NCI-H446 (cell line): ENCODE results near the gene PARVG.
"Not testable (repeated sequence)": the region's sequence is repeated elsewhere in the genome, so short reads cannot be mapped to it uniquely, and the experiment has no call there.

Source experiments
- DNase-seq, 2 experiments: peaks; one replicate each; lab custom pipeline; 2025; lab: John Stamatoyannopoulos, UW

PARVG gene

DNA sequence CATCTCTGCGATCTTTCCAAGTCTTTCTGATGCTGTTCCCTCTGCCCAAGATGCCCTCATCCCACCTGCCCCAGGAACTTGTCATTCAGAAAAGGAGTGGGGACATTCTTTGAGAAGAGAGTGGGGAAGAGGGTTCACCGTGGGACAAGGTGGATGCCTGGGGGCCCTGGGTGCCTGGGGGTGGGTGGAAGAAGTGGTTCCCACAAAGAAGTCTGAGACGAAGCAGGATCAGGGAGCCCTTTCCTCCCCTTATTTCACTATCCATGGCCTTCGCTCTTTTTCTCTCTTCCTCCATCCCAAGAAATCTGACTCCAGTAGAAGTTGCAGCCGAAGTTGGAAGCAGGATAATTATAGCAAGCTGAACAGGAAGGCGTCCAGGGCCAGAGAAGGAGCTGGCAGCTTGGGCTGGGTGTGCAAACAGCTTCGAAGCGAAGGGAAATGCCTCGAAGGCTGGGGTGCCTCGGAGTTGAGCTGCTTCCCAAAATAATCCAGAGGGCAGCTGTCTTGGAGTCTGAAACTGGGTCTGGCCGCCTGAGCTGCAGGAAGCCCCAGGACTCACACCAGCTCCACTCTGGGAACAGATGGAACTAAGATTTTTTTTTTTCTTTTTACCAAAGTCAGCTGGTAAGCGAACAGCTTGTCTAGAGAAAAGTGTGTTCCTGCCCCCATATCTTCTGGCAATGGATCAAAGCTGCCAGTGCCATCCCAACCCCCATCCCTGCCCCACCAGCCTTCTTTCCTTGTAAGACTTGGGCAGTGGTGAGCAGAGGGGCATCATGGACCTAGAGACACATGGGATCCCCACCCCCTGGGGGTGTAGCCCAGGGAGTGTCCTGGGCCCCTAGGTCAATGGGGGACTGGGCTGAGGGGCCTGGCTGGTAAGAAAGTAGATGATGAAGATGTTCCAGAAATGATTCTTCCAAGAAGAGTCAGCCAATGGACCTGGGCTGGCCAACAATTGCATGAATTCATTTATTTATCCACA lies 31.5 kb downstream of the PARVG start:
- DNase-seq, result peak in 1 of 2 experiments; percentile 54

DNA sequence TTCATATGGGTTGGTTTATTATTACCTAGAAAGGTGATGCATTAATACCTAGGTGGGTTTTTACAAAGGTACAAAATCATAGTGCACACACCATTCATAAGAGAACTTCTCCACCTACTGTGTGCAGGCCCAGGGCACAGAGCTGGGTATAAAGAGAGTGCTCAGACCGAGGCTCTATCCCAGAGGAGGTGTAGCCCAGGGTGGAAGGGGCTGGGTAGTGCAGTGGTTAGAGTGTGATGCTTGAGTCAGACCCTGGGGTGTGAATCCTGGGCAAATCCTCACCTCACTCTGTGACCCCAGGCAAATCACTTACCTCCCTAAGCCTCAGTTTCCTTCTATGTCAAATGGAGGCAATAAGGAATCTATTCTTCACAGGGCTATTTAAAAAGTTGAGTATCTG lies 32.2 kb downstream of the PARVG start:
- DNase-seq, result no peak

DNA sequence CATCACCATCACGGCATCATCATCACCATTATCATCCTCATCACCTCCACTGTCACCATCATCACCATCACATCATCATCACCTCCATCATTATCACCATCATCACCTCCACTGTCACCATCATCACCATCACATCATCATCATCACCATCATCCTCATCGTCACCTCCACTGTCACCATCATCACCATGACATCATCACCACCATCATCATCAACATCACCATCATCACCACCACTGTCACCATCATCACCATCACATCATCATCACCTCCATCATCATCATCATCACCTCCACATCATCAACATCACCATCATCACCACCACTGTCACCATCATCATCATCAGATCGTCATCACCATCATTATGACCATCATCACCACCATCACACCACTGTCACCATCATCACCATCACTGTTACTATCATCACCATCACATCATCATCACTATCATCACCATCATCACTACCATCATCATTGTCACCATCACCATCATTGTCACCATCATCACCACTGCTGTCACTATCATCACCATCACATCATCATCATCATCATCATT lies 32.8 kb downstream of the PARVG start:
- no peak for DNase-seq

DNA sequence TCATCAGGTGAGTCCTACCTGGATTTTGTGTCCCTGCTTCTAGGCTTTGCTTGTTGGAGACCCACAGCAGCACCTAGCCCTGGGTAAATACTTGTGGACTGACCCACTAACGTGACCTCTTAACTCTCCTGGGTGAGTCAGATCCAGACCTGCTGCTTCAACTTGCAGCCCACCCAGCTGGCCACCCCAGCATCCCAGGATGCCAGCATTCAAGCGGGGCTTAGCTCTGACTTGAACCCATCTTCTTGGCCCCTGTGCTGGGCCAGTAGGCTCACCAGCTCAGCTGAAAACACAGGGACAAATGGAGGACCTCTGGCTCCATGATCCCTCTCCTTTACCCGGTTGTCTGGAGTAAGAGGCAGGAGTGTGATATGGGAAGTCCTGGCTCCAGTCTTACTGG lies 33.5 kb downstream of the PARVG start:
- no peak for DNase-seq

DNA sequence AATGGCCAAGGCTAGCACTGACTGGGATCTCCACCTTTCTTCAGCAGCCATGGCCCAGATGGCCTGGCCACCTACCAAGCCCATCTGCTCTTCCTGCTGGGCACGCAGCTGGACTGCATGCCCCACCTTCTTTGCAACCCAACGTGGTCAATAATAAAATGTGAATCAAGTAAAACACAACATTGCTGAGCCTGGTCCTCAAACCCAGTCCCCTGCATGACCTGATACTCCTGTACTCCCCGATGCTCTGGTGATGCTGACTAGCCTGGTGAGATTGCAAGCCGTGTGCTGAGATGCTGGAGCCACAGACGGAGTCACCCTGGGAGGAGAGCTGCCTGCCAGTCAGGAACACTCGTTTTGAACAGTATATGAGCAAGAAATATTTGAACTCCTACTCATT lies 34.0 kb downstream of the PARVG start:
- DNase-seq, result no peak

DNA sequence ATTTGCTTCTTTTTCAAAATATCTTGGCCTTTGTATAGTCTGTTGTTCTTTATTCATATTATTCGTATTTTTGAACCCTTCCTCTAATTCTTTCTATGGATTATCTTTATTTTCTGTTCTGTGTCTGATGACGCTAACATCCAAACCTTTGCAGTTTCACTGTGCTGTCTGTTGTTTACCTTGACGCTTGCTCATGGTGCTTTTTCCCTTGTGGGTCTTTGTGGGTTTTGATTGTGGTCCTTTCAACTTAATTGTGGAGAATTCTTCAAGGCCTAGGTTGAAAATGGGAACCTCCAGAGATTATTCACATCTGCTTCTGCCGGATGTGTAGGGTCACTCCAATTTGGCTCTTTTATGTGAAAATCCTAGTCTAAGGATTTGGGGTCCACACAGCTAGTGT lies 34.6 kb downstream of the PARVG start:
- DNase-seq, result no peak

DNA sequence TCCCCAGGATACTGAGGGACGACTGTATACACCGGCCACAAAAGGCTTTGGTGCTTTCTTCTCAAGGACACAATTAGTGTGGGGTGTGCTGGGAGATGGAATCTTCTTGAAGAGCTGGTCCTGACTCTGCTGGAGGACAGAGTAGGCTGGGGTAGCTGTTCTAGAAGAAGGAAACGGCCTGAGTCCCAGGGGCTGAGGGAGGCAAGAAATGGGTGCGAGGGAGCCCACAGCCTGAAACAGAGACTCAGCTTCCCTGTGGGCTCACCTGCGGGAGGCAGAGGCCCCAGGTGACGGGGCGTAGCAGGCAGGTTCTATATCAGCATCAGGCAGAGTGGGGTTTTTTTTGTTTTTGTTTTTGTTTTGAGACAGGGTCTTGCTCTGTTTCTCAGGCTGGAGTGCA lies 36.6 kb downstream of the PARVG start:
- DNase-seq, result no peak

DNA sequence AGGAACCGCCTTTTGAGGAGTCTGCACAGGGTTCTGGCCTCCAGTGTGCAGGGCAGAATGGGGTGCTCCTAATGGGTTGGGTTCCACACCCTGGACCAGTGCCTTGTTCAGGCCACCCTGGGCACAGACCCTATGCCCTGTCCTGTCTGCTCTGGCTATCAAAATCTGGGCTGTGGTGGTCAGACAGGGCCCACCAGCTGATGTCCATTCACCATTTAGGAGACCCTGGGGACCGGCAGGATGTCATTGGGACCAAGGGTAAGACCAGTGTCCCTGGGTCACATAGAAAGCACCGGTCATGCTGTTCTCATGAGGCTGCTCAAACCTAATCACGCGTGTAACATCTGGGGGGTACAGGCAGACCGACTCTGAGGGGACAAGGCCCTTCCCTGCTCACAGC lies 37.3 kb downstream of the PARVG start:
- no peak for DNase-seq

DNA sequence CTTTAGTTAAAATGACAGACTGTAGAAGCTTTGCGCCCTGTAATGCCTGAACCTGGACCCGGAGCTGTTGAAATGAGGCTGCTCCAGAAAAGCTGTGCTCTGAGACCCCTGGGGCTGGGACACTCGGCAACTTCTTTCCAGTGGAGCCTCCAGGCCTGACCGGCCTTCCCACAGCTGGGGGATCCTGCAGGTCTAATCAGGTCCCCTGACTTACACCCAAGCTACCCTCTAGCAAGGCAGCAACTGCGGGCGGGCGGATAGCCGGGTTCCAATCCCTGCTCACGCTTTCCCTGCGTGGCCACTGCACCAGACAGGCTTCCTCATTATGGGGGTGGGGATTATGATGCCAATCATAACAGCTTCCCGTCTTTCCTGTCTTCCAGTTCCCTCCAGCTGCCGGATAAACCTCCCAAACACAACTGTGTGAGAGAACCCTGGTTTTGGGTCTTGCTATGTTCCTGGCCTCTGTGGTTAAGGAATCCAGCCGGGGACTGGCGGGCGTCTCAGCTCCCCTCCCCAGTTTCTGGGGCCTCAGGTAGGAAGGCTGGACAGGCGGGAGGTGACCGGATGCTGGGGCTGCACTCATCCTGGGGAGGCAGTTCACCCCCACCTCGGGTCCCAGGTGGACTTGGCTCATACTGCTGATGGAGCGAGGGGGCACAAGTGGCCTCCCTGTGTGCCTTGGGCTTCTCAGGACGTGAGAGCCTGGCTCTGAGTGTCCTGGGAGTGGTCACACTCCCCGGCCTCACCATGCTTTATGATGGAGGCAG lies 38.6 kb downstream of the PARVG start:
- no peak for DNase-seq

DNA sequence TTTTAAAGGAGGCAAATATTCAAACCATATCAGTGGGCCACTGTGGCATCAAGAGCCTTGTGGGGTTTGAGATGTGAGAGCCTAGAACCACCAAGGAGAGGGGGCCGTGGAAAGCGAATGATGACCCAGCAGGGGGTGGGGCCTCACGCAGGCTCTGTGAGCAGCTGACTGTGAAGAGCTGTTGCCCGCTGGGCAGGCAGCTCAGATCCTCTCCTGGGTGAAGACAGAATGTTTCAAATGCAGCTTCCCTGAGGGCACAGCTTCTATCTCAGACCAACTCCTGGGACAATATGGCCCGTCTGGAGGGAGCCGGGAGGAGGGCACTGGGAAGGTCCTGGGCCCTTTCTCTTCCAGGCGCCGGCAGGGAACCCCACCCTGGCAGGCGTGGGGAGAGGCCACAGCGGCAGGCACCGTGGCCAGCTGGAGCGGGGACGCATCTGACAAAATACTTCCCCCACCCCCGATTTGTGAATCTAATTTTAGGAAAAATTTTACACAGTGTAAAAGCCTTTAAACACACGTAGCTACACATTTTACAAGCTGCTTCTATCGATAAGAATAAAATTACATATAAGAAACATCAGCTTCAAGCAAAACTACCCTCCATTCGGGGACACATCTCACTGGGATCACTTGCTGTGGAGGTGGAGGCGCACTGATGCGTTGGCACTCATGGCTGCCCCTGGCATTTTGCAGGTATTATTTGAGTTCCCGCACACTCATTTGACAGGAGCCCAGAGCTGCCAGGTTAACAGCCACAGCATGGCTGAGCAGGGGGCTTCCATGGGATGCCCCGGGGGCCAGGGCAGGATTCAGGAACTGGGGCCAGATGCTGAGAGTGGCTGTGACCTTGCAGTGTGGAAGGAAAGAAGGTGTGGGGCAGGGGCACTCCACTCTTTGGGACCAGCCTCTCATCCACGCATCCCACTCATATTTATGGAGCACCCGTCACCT lies 40.3 kb downstream of the PARVG start:
- no peak for DNase-seq

DNA sequence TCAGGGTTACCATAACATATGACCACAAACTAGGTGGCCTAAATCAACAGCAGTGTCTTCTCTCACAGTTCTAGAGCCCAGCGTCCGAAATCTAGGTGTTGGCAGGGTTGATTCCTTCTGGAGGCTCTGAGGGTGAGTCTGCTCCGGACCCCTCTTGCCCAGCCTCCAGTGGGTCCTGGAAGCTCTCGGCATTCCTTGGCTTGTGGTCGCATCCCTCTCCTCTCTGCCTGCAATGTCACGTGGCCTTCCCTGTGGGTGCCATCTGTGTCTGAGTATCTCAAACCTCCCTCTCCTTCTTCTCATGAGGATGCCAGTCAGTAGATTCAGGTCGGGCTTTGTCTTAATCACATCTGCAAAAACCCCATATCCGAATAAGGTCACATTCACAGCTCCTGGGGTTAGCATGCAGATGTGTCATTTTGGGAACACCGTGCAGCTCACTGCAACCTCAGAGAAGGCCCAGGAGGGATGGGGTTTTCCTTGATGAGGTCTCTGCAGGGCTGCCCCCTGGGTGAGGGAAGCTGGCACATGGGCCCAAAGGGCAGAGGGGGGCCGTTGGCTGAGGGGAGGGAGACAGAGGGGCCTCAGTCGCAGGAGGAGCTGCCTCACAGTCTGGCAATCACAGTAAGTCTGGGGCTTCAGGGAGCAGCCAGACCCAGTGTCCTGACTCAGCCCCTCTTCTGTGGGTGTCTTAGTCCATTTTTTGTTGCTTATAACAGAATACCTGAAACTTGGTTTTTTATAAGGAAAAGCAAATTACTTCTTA lies 41.2 kb downstream of the PARVG start:
- no peak for DNase-seq

DNA sequence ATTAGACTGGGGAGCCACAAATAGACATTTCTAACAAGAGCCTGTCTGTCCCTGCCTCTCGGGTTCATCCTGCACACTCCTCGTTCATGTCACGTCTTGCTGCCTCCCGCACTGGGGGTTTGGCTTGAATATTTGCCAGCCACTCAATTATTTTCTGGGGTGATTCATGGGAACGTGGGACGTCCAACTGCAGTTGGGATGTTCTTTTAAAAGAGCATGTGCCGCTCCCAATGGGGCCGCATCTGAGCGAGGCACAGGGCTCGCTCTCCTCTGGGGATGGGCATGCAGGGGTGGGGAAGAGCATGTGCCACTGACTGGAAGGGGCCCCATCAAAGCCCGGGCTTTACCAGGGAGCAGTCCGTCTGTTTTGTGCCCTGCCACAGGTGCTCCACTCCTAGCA lies 43.4 kb downstream of the PARVG start:
- no peak for DNase-seq

DNA sequence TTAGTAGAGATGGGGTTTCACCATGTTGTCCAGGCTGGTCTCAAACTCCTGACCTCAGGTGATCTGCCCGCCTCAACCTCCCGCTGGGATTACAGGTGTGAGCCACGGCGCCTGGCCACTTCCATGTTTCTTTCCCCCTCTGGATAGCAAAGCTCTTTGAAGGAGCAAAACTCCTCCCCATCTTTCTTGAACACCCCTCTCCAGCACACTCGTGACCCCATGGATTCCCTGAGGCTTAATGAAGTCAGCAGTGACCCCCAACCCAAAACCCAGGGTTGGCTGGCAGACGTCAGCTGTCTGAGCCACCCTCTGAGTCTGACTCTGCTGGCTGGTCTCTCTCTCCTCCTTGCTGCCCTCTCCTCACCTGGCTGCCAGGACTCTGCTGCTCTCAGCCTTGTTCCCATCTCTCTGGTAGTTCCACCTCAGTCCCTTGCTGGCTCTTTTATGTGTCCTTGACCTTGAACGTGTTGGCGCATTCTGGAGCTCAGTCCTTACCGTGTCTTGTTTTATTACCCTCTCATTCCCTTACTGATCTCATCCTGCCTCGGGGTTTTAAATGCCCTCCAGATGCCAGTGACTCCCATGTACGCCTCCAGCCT lies 44.5 kb downstream of the PARVG start:
- DNase-seq, result no peak

DNA sequence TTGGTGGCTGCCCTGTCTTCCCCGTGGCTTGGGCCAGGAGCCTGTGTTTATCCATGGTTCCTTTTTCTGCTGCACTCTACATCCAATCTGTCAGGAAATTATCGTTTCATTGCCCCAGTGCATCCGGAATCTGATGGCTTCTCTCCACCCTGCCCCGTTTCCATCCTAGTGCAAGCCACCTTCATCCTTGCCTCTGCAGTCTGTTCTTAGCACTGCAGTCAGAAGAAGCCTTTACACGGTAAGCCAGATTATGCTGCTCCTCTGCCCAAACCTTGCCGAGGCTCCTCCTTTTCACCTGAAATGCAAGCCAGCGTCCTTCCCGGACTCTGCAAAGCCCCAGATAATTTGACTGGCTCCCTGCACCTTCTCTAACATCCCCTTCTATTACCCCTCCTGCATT lies 45.1 kb downstream of the PARVG start:
- no peak for DNase-seq

DNA sequence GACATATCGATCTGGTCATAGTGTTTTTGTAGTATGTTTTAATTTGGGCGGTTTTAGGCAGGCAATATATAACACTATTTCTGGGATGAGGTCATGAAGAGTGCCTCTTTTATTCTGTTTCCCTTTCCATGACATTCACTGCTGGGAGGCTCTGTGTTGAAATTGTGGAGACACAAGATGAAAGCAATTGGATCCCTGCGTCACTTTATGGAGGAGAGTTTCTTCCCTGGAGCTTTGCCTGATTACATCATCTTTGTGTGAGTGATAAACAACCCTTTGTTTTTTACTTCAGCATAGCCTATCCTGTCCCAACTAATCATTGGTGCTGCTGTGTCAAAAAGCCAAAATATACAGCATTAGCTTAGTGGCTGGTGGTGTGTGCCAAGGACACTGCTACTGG lies 48.6 kb downstream of the PARVG start:
- no peak for DNase-seq

DNA sequence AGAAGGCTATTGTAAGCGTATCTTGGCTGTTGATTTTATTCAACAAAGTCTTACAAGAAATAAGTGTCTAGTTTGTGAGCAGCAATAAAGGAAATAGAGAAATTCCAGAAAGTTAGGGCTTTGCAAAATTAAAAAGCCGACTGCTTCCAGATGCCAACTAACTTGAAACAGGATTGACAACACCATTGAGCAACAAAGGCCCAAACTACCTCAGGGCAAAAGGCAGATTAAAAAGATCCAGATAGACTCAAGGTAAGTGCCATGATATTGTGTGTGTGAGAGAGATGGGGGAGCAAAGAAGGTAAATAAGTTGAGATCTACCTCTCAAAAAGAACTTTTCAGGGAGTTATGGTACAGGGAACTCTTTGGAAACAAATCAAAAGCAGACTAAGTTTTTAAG lies 49.1 kb downstream of the PARVG start:
- DNase-seq, result no peak

DNA sequence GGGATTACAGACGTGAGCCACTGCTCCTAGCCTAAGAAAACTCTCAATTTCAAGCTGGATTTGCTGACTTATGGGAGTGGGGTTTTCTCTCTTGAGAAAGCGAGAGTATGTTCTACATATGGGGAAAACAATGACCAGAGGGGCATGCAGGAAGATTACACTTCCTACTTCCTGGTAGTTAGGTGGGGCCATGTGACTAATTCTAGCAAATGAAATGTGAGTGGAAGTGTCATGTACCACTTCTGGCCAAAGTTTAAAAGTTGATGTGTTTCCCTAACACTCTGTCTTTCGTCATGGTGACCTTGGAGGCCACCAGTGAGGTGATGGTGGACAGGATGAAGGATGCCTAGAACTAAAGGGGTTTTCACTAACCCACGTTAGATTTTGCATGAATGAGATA lies 50.5 kb downstream of the PARVG start:
- no peak for DNase-seq

DNA sequence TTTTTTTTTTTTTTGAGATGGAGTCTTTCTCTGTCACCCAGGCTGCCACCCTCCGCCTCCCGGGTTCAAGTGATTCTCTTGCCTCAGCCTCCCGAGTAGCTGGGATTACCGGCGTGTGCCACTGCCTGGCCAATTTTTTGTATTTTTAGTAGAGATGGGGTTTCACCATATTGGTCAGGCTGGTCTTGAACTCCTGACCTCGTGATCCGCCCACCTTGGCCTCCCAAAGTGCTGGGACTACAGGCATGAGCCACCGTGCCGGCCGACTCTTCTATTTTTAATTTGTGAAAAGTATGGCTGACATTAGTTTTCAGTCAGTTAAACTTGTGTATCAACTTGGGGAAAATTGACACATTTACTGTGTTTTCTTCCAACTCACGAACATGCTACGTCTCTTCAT lies 53.6 kb downstream of the PARVG start:
- DNase-seq, result not testable (repeated sequence)

DNA sequence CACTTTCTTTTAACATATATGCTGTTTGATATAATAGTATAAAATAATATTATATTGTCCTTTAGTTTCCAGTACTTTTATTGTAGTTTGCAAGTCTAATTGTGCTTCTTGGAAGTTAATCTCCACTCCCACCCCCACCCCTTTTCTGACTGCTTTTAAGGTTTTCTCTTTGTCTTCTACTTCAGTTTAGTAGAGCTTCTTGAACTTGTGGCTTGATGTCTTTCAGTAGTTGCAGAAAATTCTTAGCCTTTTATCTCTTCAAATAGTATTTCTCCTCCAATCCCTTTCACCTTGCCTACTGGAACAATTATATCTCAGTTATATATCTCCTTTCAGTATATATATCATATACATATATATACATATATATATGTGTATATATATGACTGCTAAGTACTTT lies 56.6 kb downstream of the PARVG start:
- DNase-seq, result no peak

DNA sequence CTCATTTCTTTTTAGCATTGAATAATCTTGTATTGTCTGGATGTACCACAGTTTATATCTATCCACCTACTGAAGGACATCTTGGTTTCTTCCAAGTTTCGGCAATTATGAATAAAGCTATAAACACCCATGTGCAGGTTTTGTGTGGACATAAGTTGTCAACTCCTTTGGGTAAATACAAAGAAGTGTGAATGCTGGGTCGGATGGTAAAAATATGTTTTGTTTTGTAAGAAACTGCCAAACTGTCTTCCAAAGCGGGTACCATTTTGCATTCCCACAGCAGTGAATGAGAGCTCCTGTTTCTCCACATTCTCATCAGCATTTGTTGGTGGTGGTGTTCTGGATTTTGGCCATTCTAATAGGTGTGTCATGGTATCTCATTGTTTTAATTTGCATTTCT lies 60.4 kb downstream of the PARVG start:
- DNase-seq, result not testable (repeated sequence)
